Measurements from ENCODE around the gene WDR93.

WDR93 gene

GRCh38 chr15:89776274-89777072, 85.9 kb downstream of the WDR93 start, which contains the start of gene MESP2:
MESP2 (plus strand) TSS chr15:89776332; CDS start chr15:89776358, 26 bp downstream.
- TF ChIP-seq, protein P1, sequence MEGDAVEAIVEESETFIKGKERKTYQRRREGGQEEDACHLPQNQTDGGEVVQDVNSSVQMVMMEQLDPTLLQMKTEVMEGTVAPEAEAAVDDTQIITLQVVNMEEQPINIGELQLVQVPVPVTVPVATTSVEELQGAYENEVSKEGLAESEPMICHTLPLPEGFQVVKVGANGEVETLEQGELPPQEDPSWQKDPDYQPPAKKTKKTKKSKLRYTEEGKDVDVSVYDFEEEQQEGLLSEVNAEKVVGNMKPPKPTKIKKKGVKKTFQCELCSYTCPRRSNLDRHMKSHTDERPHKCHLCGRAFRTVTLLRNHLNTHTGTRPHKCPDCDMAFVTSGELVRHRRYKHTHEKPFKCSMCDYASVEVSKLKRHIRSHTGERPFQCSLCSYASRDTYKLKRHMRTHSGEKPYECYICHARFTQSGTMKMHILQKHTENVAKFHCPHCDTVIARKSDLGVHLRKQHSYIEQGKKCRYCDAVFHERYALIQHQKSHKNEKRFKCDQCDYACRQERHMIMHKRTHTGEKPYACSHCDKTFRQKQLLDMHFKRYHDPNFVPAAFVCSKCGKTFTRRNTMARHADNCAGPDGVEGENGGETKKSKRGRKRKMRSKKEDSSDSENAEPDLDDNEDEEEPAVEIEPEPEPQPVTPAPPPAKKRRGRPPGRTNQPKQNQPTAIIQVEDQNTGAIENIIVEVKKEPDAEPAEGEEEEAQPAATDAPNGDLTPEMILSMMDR (IDR thresholded peaks at IDR 0.05; ENCODE audit: borderline replicate concordance, insufficient read depth, low read depth, low read length), result peak; percentile 27; the same call in 1 of the 2 replicates
- H3K4me3 ChIP-seq (ENCODE audit: low read depth, low read length), result peak within 1 kb of the TSS; percentile 43

- H3K4me3 ChIP-seq (ENCODE audit: low read depth, low read length), result no peak overlapping the region
- TF ChIP-seq, protein P1 (IDR thresholded peaks at IDR 0.05; ENCODE audit: borderline replicate concordance, insufficient read depth, low read depth, low read length), result no peak
Measured at GRCh38 chr15:89777073-89777751, 86.6 kb downstream of the WDR93 start.

GRCh38 chr15:89777782-89778380, 87.3 kb downstream of the WDR93 start:
- TF ChIP-seq, protein P1 (IDR thresholded peaks at IDR 0.05; ENCODE audit: borderline replicate concordance, insufficient read depth, low read depth, low read length), result no peak
- H3K4me3 ChIP-seq (ENCODE audit: low read depth, low read length), result no peak overlapping the region

DNA sequence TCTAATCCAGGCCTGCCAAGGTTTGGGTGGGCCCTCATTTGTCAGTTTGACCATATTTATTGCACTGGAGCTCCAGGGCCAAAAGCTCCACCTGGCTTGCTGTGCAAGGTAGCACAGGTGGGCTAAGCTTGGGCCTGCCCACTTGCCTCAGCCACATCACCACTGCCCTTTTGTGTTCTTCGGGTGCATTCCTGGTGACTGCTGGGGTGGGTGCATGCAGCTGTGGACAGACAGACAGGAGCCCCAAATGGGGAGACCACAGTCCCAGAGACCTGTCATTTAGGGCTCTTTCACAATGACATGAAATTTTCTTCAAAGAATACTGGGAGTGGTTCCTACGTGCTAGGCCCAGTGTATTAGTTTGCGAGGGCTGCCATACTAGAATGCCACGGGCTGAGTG, 88.2 kb downstream of the WDR93 start:
- H3K4me3 ChIP-seq (ENCODE audit: low read depth, low read length), result no peak overlapping the region
- TF ChIP-seq, protein P1 (IDR thresholded peaks at IDR 0.05; ENCODE audit: borderline replicate concordance, insufficient read depth, low read depth, low read length), result no peak

DNA sequence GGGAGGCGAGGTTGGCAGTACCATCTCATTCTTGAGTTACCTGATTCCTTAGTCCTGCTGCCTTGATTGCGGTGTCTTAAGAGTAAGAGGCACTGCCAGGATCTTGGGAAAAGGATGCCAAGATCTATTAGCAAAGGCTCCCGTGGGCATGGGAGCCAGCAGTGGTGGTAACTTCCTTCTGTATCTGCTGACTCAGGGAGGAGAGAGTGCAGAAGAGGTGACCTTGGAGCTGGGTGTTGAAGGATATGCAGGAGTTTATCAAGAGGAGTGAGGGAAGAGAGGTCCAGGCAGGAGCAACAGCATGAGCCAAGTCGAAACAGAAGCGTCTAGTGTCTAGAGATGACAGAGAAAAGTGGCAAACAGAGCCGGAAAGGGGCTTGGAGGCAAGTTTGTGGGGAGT, 90.0 kb downstream of the WDR93 start:
- TF ChIP-seq, protein P1 (IDR thresholded peaks at IDR 0.05; ENCODE audit: borderline replicate concordance, insufficient read depth, low read depth, low read length), result no peak
- no peak overlapping the region for H3K4me3 ChIP-seq (ENCODE audit: low read depth, low read length)

- TF ChIP-seq, protein P1 (IDR thresholded peaks at IDR 0.05; ENCODE audit: borderline replicate concordance, insufficient read depth, low read depth, low read length), result no peak
- no peak overlapping the region for H3K4me3 ChIP-seq (ENCODE audit: low read depth, low read length)
Measured at GRCh38 chr15:89781055-89781454, 90.4 kb downstream of the WDR93 start.

Measured in GM12875 (cell line).